Right renal cortex interstitium (tissue), 3 donors: Measurements from ENCODE around the gene MAP3K13. TPM values are rescaled to one million over a fixed set of nuclear protein-coding genes. Genes with fewer than 3 reads are reported as not detected.

Experiments used
- DNase-seq, 3 donors: peaks; one replicate each; pipeline ENCODE4 v3.0.0-alpha.2; 2013; ENCODE audit warnings: low read depth in 3 of 3, low spot score in 2 of 3
- polyA plus RNA-seq, 3 donors: library from polyadenylated mRNA; unstranded; fragments of 120-200 nt; gene quantifications; one replicate each; pipeline ENCODE4 v1.2.1, GENCODE V29; 2013; ENCODE audit not compliant: insufficient read length in 3 of 3

The MAP3K13 gene
- polyA plus RNA-seq, 3 donors: 48.0 to 51.2 (median 48.9) TPM

DNA sequence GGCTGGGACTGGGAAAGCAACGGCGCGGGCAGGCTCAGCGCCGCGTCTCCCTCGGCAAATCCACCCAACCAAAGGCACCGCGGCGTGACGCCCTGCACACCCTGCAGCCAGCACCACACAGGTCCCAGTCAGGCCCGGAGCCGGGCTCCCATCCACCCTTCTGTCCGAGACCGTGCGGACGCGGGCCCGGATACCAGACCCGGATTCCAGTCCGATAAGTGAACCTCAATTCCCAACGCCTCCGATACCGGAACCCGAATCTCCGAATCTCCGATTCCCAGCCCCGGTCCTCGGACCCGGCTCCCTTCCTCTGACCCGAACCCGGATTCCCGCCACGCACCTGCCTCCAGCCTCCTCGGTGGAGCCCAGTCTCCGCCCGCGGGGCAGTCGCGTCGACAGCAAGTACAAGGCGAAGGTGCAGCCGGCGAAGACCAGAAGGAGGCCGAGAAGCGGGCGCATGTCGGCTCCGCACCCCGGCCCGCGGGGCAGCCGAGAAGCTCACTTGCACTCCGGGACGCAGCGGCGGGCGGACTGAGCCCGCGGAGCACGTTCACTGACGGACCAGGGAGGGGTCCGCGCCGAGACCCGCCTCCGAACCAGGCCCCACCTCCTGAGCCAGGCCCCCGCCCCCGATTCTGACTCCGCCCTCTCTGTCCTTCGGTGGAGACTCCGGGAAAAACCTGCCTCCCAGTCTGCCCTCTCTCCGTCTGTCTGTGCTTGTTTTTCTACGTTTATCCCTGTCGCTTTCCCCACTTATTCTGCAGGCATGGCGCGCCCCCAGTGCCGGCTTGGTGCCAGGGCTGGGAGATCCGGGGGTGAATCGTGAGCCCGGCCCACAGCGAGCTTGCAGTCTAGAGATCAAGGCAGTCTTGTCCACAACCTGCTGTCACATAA is 135.8 kb downstream of the MAP3K13 start, which contains the start of gene TMEM41A:
Gene TMEM41A, minus strand, starts transcription at position 533 of the 894 bp plus-strand sequence. Its CDS starts 74 bp downstream, at position 459.
- peak; percentile 68 to 83 (median 80) for DNase-seq

DNA sequence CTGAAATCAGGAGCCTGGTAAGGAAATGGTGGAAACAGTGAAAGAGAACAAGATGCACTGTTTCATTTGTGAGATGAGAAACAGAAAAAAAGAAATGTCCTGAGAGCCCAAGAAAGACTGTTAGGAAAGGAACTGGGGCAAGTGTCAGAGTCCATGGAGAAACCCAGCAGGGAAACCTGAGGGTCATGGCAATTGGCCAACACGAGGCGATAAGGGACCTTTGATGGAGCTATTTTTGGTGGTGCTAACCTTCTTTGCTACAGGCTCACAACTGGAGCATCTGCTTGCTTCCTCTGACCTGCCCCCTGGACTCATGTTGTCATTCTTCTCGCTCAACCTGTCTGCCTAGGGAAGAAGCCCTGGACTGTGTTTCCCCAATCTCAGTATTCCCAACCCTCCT is 140.1 kb downstream of the MAP3K13 start:
- DNase-seq: no peak

DNA sequence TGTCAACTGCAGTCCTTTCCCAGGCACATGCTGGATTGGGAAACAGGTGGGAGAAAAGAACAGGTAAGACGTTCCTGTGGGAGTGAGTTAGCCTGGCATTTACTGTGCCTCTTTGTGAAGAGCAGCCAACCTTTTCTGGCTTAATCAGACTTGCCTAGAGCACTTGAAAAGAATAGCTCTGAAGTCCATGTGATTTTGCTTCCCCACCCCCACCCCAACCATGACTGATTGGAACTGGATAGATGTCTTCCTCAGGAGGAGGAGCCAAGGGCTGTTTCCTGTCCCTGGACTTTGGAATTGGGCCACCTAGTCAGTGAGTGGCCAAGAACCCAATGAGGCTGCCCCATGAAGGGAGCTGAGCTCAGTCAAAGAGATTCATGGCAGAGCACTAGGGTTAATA is 140.6 kb downstream of the MAP3K13 start:
- no peak for DNase-seq

DNA sequence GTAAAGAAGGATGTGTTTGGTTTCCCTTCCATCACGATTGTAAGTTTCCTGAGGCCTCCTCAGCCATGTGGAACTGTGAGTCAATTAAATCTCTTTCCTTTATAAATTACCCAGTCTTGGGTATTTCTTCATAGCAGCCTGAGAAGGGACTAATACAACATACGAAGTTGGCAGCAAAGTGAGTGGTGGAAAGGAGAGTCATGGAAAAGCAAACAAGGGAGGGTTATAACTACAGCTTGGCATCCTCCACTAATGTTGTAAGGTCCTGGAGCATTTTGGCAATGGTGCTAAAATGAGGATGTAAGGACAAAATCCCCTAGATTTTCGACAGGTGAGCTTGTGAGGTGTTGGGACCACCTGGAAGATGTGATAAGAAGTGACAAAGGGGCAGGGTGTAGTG is 141.7 kb downstream of the MAP3K13 start:
- no peak for DNase-seq

DNA sequence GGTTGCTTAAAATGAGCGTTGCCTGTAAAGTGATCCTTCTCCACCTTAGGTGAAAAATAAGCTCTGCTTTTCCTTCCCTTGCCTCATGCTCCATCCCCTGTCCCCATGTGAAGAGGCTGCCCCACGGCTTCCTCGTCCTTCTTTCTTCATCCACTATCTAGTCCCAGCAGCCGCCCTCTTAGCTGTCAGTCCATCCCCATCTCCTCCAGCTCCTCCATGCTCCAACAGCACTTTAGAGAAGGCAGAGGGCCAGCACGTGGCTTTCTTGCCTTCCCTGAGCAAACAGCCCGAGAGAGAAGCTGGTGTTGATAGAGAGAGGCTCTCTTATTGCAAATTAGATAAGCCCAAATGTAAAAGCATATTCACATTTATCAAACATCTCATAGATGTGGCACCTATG is 144.9 kb downstream of the MAP3K13 start:
- no peak for DNase-seq

DNA sequence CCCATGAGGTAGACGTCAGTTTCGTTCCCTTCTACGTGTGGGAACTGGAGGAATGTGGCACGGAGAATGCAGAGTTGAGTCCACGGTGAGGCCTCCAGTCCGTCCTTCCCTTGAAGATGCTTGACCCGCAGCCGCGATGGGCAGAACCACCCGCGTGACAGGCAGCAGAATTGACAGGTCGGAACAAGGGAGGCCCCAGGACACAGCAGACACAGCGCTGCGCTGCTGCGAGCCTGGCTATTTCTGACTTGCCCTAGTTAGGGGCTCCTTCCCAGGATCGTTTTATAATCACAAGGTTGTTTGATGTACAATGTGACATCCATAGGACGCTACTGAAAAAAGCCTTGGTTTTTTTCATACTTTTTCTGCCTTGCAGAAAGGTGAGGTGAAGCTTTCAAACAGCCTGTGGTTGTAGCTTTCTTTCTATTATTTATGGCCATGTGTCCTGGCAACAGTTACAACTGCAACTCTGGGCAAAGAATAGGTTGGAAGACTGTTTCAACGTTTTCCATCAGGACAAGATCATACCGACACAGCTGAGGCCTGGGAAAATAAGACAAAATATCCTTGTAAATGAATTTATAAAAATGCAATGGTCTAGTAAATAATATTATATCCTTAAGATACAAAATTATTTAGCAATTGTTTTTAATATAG is 145.5 kb downstream of the MAP3K13 start:
- DNase-seq: no peak

DNA sequence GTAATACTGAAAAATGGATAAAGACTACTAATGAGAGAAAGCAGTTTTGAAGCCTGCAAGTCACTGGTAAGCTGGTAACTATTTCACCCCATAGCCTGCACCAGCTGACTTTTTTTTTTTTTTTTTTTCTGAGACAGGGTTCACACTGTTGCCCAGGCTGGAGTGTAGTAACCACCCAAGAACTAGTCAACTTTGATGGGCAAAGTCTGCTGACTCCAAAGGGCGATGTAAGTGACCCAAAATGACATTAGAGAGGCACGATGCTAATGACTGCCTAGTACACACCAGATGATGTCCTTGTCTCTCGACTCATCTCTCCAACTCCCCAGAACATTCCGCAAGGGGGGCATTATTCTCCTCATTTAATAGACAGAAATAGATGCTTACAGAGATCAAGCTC is 148.8 kb downstream of the MAP3K13 start:
- DNase-seq: no peak

DNA sequence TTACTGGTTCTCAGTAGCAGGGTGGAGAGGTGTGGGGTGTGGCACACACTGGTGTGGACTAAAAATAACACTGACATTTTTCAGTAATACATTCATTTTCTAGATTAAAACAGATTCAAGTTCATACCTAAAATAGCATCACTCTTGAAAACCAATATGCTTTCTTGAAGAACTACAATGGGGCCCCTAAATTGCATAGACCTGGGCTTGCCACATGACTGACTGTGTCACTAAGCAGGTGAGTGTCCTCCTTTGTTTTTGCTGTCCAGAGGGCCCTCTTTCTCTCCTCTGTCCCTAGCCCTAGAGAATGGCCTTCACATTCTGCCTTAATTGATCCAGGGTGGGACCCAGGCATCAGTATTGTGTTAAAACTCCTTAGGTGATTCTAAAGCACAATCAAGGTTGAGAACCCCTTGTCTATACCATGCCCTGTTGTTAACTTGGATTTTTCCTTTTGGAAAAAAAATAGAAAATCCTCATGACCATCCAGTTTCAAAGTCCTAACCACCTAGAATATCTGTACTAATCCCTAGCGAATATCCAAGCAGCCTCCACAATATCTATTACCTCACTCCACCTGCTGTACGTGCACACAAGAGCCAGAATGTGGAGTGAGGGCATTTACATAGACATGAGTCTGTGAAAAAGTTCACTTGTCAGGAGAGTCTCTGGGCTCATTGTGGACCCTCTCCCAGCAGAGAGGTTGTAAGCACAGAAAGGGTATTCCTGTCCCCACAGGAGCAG is 154.6 kb downstream of the MAP3K13 start:
- DNase-seq: no peak

DNA sequence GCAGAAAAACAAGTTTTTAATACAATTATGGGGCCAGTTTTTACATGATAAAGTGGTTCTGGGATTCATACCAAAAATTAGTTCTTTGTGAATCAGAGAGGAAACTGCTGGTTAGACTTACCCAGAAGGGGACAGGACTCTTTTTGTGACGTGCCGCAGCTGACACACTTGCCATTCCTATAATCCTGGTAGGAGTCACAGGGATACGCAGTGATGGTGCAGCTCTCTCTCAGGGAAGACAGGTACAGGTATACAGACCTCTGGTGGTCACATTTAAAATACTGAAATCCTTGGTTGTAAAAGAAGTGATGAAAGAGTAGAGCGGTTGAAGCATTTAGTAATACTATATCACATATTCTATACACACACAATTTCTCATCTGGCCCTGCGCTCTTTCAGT is 156.1 kb downstream of the MAP3K13 start:
- DNase-seq: no peak

DNA sequence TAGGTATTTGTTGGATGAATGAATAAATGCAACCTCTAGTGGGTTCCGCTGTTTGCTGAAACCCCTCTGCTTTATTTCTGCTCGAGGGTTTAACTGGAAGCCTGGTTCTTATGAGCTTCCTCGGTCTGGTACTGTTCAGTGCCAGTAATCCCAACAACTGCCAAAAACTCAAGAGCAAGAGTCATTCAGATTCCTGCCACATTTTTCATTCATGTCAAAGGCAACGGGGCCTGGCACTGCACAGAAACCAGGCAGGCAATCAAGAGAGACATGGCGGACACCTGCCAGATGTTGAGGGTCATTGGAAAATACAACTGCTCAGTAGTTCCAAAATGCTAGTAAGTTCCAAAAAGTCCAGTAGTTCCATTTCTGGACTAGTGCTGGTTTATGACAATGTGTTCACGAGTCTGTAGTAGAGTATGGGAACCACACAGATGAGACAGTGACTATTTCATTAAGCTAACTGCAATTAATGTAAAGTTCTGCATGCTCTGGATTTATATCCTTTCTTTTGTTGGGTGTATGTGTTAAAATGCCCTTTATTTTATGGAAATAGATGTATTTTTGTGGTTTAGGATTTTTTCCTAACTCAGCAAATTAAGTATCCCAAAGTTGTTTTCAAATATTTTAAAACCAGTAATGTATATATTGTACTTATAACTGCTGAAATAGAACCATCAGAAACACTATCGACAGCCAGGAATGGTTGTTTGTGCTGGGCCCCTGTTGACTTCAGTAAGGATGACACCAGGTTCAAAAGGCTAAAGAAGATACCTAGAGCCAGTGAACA is 158.6 kb downstream of the MAP3K13 start:
- DNase-seq: no peak

DNA sequence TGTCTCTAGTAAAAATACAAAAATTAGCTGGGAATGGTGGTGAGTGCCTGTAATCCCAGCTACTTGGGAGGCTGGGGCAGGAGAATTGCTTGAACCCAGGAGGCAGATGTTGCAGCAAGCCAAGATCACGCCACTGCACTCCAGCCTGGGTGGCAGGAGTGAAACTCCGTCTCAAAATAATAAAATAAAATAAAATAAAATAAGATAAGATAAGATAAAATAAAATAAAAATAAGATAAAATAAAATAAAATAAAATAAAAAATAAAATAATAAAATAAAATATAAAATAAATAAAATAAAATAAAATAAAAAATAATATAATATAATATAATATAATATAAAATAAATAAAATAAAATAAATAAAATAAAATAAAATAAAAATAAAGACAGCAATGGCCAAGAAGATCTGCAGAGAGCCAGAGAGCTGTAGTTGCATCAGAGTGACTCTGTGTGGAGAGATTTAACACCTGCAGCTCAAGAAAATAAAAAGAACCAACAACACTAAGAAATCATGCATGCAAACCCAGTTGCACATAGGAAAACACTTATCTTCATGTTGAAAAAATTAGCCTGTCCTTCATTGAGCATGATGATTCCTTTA is 163.5 kb downstream of the MAP3K13 start:
- DNase-seq: no peak

DNA sequence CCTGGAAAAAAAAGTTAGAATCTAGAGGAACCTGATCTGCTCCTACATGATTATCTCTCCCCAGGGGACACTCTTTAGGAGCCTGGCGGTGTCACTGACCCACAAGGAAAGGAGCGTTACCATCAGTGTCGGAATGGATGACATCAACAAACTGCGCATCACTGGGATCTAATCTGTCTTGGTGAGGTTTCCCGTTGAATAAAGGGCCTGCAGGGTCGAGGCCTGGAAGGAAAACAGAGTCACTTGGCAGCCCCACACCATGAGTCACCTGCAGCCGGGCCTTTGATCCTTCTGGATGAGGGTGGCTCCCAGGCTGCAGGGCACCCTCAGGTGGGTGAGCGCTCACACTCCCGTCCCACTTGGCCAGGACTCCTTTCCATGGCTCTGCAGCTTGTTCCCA is 164.4 kb downstream of the MAP3K13 start:
- DNase-seq: no peak

DNA sequence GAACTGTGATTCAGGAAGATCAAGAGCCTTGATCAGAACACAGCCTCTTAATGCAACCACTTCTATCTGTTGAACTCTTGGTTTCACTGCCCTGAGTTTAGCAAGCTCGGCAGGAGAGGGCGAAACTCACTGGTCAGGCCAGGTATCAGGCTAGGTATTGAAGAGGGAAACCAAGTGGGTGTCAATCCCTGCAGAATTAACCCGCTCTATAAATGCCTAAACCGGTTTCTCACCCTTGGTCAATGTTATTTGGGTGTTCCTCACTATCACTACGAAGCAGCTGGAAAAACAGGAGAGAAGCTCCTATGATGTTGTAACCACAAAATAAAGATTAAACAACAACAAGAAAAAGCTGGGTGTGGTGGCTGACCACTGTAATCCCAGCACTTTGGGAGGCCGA is 165.6 kb downstream of the MAP3K13 start:
- no peak for DNase-seq

DNA sequence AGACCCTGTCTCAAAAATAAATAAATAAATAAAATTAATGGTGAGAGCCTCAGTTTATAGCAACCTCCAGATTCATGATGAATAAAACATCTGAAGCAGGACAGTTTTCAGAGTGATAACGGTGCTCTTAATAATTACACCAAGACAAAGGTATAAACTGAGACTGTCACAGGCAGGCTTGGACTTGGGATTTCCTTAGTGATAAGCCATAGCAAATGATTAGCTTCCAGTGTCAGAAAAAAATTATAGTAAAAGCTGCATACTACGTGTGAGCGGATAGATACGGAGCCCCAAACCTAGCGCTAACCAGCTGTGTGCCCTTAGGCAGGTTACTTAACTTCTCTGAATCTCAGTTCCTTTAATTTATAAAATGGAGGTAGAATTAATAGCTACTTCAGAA is 167.9 kb downstream of the MAP3K13 start:
- DNase-seq: no peak

DNA sequence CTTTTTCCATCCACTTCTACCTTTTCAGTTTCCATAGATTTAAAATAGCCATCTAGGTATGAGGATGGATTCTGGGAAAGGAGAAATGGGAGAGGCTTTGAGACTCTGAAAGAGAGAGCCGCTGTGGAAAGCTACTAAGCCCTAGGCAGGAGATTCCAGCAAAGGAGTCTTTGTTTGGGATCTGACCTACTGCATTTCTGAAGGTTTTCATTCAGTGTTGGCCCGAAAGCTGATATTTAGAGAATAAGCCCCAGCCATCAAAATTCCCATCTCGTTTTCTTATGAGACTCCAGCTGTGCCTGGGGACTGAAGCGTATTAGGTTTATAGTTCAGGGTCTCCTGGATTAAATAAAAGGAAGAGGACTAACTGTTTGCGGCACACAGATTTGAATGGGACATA is 170.0 kb downstream of the MAP3K13 start:
- DNase-seq: no peak

DNA sequence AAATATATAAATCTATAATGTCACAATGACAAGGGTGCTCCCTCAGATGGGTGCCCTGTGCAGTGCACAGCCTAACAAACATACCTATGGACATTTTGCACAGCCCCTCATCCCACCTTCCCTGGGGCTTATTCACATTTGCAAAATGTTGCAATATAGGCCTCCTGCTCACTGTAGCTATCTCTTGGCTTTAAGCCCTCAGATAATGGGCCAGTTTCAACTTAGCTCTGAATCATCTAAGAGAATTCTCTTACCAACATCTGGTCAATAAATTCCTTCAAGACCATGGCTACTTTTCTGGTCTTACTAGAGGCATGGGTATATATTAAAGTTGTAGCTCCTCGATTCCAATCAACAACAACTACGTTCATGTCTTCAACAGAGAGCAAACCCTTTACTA is 171.6 kb downstream of the MAP3K13 start:
- DNase-seq: no peak

DNA sequence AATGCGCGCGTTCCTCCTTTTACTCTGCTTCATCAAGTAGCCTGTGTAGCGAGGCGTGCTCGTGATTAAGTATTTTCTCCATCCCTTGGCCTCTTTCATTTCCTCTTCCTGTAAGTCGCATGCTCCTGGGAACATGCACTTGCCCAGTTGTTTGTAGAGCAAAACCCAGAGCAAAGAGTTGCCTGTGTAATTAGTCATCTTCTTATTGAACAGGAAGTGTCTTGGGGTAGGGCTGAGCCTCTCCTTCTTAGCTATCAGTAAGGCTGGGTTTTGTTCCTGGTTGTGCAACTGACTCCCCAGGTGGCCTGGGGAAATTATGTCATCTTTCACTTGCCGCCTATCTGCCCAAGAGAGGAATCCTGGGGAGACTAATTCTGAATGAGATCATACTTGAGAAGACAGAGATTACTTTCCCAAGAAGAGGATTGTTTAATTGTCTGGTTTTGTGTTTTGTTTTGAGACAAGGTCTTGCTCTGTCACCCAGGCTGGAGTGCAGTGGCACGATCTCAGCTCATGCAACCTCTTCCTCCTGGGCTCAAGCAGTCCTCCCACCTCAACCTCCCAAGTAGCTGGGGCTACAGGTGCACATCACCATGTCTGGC is 174.5 kb downstream of the MAP3K13 start:
- no peak for DNase-seq
